HepG2 (cell line): ENCODE measurements around the gene DLST. TPM values are rescaled to one million over a fixed set of nuclear protein-coding genes. Genes with fewer than 3 reads are reported as not detected.
A peak's percentile ranks its signal among the peaks of the same experiment; 100 is the strongest.

Experiments used
- AHDC1 ChIP-seq: sonication (generic); formaldehyde crosslinking; IDR thresholded peaks from 2 replicates; pipeline ENCODE4 v1.5.1; 2020; ENCODE audit warnings: mild to moderate bottlenecking, missing genetic modification reagents, borderline replicate concordance
- ARID2 ChIP-seq: sonication (generic); formaldehyde crosslinking; IDR thresholded peaks from 2 replicates; pipeline ENCODE4 v1.8.1; 2022; ENCODE audit warnings: mild to moderate bottlenecking, missing genetic modification reagents, borderline replicate concordance
- ARNT2 ChIP-seq: sonication (generic); formaldehyde crosslinking; IDR thresholded peaks from 2 replicates; pipeline ENCODE4 v1.8.0; 2022; ENCODE audit warnings: mild to moderate bottlenecking, low read depth, missing genetic modification reagents, moderate library complexity
- CCAR2 ChIP-seq: fragments of 200-400 bp; formaldehyde crosslinking; optimal IDR thresholded peaks from 2 replicates; pipeline ENCODE3; 2018; ENCODE audit warnings: low read depth, mild to moderate bottlenecking, low read length, moderate library complexity
- CTCF ChIP-seq: sonication (generic); formaldehyde crosslinking; IDR thresholded peaks from 2 replicates; pipeline ENCODE4 v1.5.0; 2020; ENCODE audit warnings: mild to moderate bottlenecking, missing genetic modification reagents, moderate library complexity
- EHMT2 ChIP-seq: fragments of 200-600 bp; sonication (generic); IDR thresholded peaks from 2 replicates; pipeline ENCODE4 v1.7.0; 2017; ENCODE audit warnings: antibody characterized with exemption, low read depth, low read length, borderline replicate concordance
- FOXJ3 ChIP-seq: sonication (generic); formaldehyde crosslinking; IDR thresholded peaks from 2 replicates; pipeline ENCODE4 v1.4.0; 2020; ENCODE audit warnings: missing genetic modification reagents, mild to moderate bottlenecking, borderline replicate concordance
- GATAD2A ChIP-seq: IDR thresholded peaks from 2 replicates; pipeline ENCODE4 v1.6.1; 2016
- GLI4 ChIP-seq: sonication (generic); formaldehyde crosslinking; IDR thresholded peaks from 2 replicates; pipeline ENCODE4 v1.5.1; 2020; ENCODE audit warnings: missing genetic modification reagents, mild to moderate bottlenecking, moderate library complexity, borderline replicate concordance
- GTF3A ChIP-seq: sonication (generic); formaldehyde crosslinking; conservative IDR thresholded peaks from 2 replicates; pipeline ENCODE4 v1.4.0; 2020; ENCODE audit warnings: mild to moderate bottlenecking, missing genetic modification reagents
- KDM5A ChIP-seq: fragments of 200-600 bp; sonication (generic); IDR thresholded peaks from 2 replicates; pipeline ENCODE4 v1.7.0; 2018; ENCODE audit warnings: antibody characterized with exemption, mild to moderate bottlenecking, low read length, borderline replicate concordance
- NCOR1 ChIP-seq: fragments of 200-600 bp; sonication (generic); IDR thresholded peaks from 2 replicates; pipeline ENCODE4 v1.7.0; 2017; ENCODE audit warnings: antibody characterized with exemption, low read length, borderline replicate concordance
- NONO ChIP-seq, 2 experiments: fragments of 450-650 bp in 1 of 2; sonication (generic) in 1 of 2; formaldehyde crosslinking in 1 of 2; IDR thresholded peaks in 1 of 2; conservative IDR thresholded peaks in 1 of 2; 2 replicates each; pipeline versions ENCODE4 v1.6.1 to v1.8.0; 2017 to 2022; ENCODE audit warnings: mild to moderate bottlenecking in 1 of 2, missing genetic modification reagents in 1 of 2, moderate library complexity in 1 of 2
- RARG ChIP-seq: sonication (generic); formaldehyde crosslinking; IDR thresholded peaks from 2 replicates; pipeline ENCODE4 v1.4.0; 2020; ENCODE audit warnings: low read depth, mild to moderate bottlenecking, missing genetic modification reagents
- SP5 ChIP-seq: IDR thresholded peaks from 2 replicates; pipeline ENCODE4 v1.6.1; 2016; ENCODE audit warnings: low read depth, borderline replicate concordance
- ZNF280B ChIP-seq: sonication (generic); formaldehyde crosslinking; IDR thresholded peaks from 2 replicates; pipeline ENCODE4 v1.5.0; 2020; ENCODE audit warnings: missing genetic modification reagents, mild to moderate bottlenecking, borderline replicate concordance
- ZNF530 ChIP-seq: sonication (generic); formaldehyde crosslinking; IDR thresholded peaks from 2 replicates; pipeline ENCODE4 v1.5.0; 2020; ENCODE audit warnings: low read depth, mild to moderate bottlenecking, missing genetic modification reagents
- ZNF557 ChIP-seq: sonication (generic); formaldehyde crosslinking; IDR thresholded peaks from 2 replicates; pipeline ENCODE4 v1.4.0; 2020; ENCODE audit warnings: missing genetic modification reagents
- ZNF619 ChIP-seq: sonication (generic); formaldehyde crosslinking; IDR thresholded peaks from 2 replicates; pipeline ENCODE4 v1.4.0; 2020; ENCODE audit warnings: mild to moderate bottlenecking, missing genetic modification reagents
- ZNF737 ChIP-seq: sonication (generic); formaldehyde crosslinking; IDR thresholded peaks from 2 replicates; pipeline ENCODE4 v1.5.0; 2020; ENCODE audit warnings: missing genetic modification reagents, mild to moderate bottlenecking, borderline replicate concordance
- ZNF782 ChIP-seq: sonication (generic); formaldehyde crosslinking; IDR thresholded peaks from 2 replicates; pipeline ENCODE4 v1.4.0; 2020; ENCODE audit warnings: missing genetic modification reagents, mild to moderate bottlenecking, borderline replicate concordance
- ZNF816 ChIP-seq: sonication (generic); formaldehyde crosslinking; IDR thresholded peaks from 2 replicates; pipeline ENCODE4 v1.8.0; 2022; ENCODE audit warnings: missing genetic modification reagents, mild to moderate bottlenecking, borderline replicate concordance
- polyA plus RNA-seq, 8 experiments: library from polyadenylated mRNA; depleted of rRNA in 3 of 8; stranded (reverse) in 7 of 8; unstranded in 1 of 8; fragments of >200 nt; fragmentation: Illumina TruSeq in 4 of 8; extraction: Trizol in 4 of 8; gene quantifications; 2 replicates each; pipeline versions ENCODE4 v1.2.1 to v1.2.3, GENCODE V29; 2011 to 2016; ENCODE audit warnings: low read depth in 4 of 8, missing spikeins in 1 of 8, mixed read lengths in 1 of 8; ENCODE audit not compliant: insufficient read depth in 1 of 8
- total RNA-seq, 5 experiments: library from RNA; depleted of rRNA; stranded (reverse); fragments of >200 nt; fragmentation: Illumina TruSeq; extraction: Trizol; gene quantifications; 2 replicates each; pipeline ENCODE4 v1.2.3, GENCODE V29; 2016; ENCODE audit warnings: low read depth in 1 of 5

DLST gene
- total and polyA plus RNA-seq, 2 of the 13 experiments (the other 11 are each of a cell fraction or from before 2014, with no cell fraction given), result 56.5 to 94.3 TPM

GRCh38 chr14:74898694-74899093, 17.0 kb downstream of the DLST start (continued):
- TF ChIP-seq ARID2 (CRISPR knock-in tag) (no peak), ZNF619 (CRISPR knock-in tag) (no peak), EHMT2 (peak; percentile 73; the same call in 1 of the 2 replicates), ZNF530 (CRISPR knock-in tag) (no peak), CTCF (CRISPR knock-in tag) (no peak), ZNF557 (no peak), GTF3A (CRISPR knock-in tag) (no peak), FOXJ3 (CRISPR knock-in tag) (no peak), NCOR1 (peak; percentile 64; the same call in 1 of the 2 replicates), ZNF816 (CRISPR knock-in tag) (no peak), ZNF782 (CRISPR knock-in tag) (no peak), GLI4 (CRISPR knock-in tag) (no peak; the same call in 1 of the 2 replicates), AHDC1 (peak; percentile 73; the same call in 1 of the 2 replicates), GATAD2A (CRISPR knock-in tag) (peak; percentile 91), ZNF737 (no peak), RARG (CRISPR knock-in tag) (no peak), CCAR2 (peak; percentile 45), NONO (IDR thresholded peaks at IDR 0.05) (no peak), NONO (CRISPR knock-in tag; conservative IDR thresholded peaks at IDR 0.05) (peak; percentile 84), SP5 (no peak), ARNT2 (CRISPR knock-in tag) (peak; percentile 89), ZNF280B (CRISPR knock-in tag) (peak; percentile 86; the same call in 1 of the 2 replicates), KDM5A (no peak)
